Peyer's patch (tissue), 4 donors: ENCODE results near the gene MRPL44. TPM values are rescaled to one million over a fixed set of nuclear protein-coding genes. Genes with fewer than 3 reads are reported as not detected.
"Not testable (repeated sequence)": the region's sequence is repeated elsewhere in the genome, so short reads cannot be mapped to it uniquely, and the experiment has no call there.

ENCODE experiments used
- DNase-seq, 3 donors: peaks; one replicate each; pipeline ENCODE4 v3.0.0-alpha.2; 2017 to 2019
- H3K27ac ChIP-seq, 4 donors: fragments of 200-600 bp; sonication (generic); one replicate each; pipeline ENCODE4 v1.5.1; 2016 to 2019
- H3K27me3 ChIP-seq, 2 donors: fragments of 200-600 bp; sonication (generic); one replicate each; pipeline ENCODE4 v1.5.1; 2019
- H3K36me3 ChIP-seq, 3 donors: fragments of 200-600 bp; sonication (generic); one replicate each; pipeline ENCODE4 v1.5.1; 2016 to 2019
- H3K4me1 ChIP-seq, 4 donors: fragments of 200-600 bp; sonication (generic); one replicate each; pipeline ENCODE4 v1.5.1; 2016 to 2019
- H3K4me3 ChIP-seq, 4 donors: fragments of 200-600 bp; sonication (generic); 1 replicate in 3 of 4; 2 replicates in 1 of 4; pipeline ENCODE4 v1.5.1; 2016 to 2019; ENCODE audit warnings: mild to moderate bottlenecking in 1 of 4
- H3K9me3 ChIP-seq, 4 donors: fragments of 200-600 bp; sonication (generic); one replicate each; pipeline ENCODE4 v1.5.1; 2016 to 2019; ENCODE audit warnings: mild to moderate bottlenecking in 1 of 4
- CTCF ChIP-seq, 6 experiments: fragments of 450-650 bp in 4 of 6; fragments of 200-600 bp in 2 of 6; sonication (generic) in 1 of 6; IDR thresholded peaks; one replicate each; pipeline ENCODE4 v1.5.1; 2017 to 2019; ENCODE audit warnings: antibody characterized with exemption in 6 of 6, mild to moderate bottlenecking in 3 of 6, moderate library complexity in 1 of 6
- POLR2A ChIP-seq, 2 donors: fragments of 450-650 bp; IDR thresholded peaks; one replicate each; pipeline ENCODE4 v1.5.1; 2017; ENCODE audit warnings: antibody characterized with exemption in 2 of 2, mild to moderate bottlenecking in 2 of 2, moderate library complexity in 2 of 2
- total RNA-seq, 4 donors: library from RNA; depleted of rRNA; stranded (reverse); fragments of >200 nt; gene quantifications; one replicate each; pipeline ENCODE4 v1.1.0, GENCODE V29; 2016

The MRPL44 gene
- total RNA-seq, 4 donors from 2014 or later = 17.6 to 36.3 (median 22.2) TPM

GRCh38 chr2:223996391-223996790 is 39.1 kb downstream of the MRPL44 start:
- TF ChIP-seq CTCF (IDR thresholded peaks at IDR 0.05) (no peak), POLR2A (IDR thresholded peaks at IDR 0.05) (no peak)
- H3K27me3 ChIP-seq = no peaks in the 10 kb centered on the region
- H3K27ac ChIP-seq = no peak overlapping the region
- H3K4me3 ChIP-seq = no peak overlapping the region
- H3K36me3 ChIP-seq = no peaks in the 10 kb centered on the region
- no peak for DNase-seq
- peaks cover 0 to 10% (median 0%) of the 10 kb centered on the region in 4 donors for H3K4me1 ChIP-seq
- no peaks in the 10 kb centered on the region for H3K9me3 ChIP-seq

DNA sequence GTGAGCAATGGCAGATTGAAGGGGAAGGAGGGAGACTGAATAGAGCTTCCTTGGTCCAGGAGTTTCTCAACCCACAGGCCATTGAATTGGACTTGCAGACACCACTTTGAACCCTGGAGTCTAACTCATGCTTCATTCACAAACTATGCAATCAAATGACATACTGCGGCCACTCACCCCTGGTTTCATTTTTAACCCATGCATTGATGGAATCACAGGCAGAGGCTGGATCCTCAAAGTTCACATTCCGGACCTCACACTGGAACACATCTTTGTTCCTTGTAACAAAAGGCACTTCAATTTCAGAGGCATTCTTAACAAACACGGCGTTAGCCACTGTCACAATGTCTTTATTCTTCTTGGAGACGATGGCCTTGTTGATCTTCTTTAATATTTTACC is 40.7 kb downstream of the MRPL44 start:
- no peaks in the 10 kb centered on the region for H3K36me3 ChIP-seq
- no peak for DNase-seq
- peaks cover 0 to 10% (median 0%) of the 10 kb centered on the region in 4 donors for H3K4me1 ChIP-seq
- no peak overlapping the region for H3K27ac ChIP-seq
- no peaks in the 10 kb centered on the region for H3K27me3 ChIP-seq
- H3K9me3 ChIP-seq = no peaks in the 10 kb centered on the region
- H3K4me3 ChIP-seq = no peak overlapping the region
- TF ChIP-seq POLR2A (IDR thresholded peaks at IDR 0.05) (no peak), CTCF (IDR thresholded peaks at IDR 0.05) (no peak)

- no peaks in the 10 kb centered on the region for H3K27me3 ChIP-seq
- DNase-seq = no peak
- H3K27ac ChIP-seq = no peak overlapping the region
- H3K4me1 ChIP-seq = peaks cover 0 to 7% (median 0%) of the 10 kb centered on the region in 4 donors
- no peak for TF ChIP-seq CTCF (IDR thresholded peaks at IDR 0.05)
- no peak for TF ChIP-seq POLR2A (IDR thresholded peaks at IDR 0.05)
- no peak overlapping the region for H3K4me3 ChIP-seq
- no peaks in the 10 kb centered on the region for H3K36me3 ChIP-seq
- H3K9me3 ChIP-seq = no peaks in the 10 kb centered on the region
These were observed 41.7 kb downstream of the MRPL44 start for GRCh38 chr2:223998948-223999347.

DNA sequence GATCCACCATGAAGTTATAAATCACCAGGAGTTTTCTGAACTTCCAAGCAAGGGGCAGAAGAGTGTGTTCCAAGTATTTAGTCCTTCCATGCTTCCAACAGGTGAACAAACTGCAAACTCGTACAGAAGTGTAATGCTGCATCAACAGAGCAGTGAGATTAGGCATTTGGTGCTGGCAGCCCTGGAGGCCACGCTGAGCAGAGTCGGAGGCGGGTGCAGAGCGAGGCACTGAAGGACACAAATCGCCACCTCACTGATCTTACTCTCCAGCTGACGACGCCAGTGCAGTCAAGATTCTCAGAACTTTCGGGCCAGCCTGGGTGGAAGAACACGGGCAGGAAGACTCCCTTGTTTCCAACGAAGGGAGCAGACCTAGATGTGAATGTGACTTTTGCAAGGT is 42.6 kb downstream of the MRPL44 start:
- Histone ChIP-seq H3K4me3 (no peak overlapping the region), H3K9me3 (no peaks in the 10 kb centered on the region), H3K27me3 (no peaks in the 10 kb centered on the region), H3K4me1 (no peaks in the 10 kb centered on the region), H3K27ac (no peak overlapping the region), H3K36me3 (no peaks in the 10 kb centered on the region)
- DNase-seq = no peak
- TF ChIP-seq POLR2A (IDR thresholded peaks at IDR 0.05) (no peak), CTCF (IDR thresholded peaks at IDR 0.05) (no peak)

DNA sequence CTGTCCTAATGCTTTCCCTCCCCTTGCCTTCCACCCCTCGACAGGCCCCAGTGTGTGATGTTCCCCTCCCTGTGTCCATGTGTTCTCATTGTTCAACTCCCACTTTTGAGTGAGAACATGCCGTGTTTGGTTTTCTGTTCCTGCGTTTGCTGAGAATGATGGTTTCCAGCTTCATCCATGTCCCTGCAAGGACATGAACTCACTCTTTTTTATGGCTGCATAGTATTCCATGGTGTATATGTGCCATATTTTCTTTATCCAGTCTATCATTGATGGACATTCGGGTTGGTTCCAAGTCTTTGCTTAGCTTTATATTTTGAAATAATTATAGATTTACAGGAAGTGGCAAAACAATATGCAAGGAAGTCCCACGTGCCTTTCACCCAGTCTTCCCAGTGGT is 43.4 kb downstream of the MRPL44 start:
- not testable (repeated sequence) for H3K9me3 ChIP-seq, H3K4me3 ChIP-seq, H3K27me3 ChIP-seq, H3K27ac ChIP-seq, DNase-seq, H3K36me3 ChIP-seq, H3K4me1 ChIP-seq

DNA sequence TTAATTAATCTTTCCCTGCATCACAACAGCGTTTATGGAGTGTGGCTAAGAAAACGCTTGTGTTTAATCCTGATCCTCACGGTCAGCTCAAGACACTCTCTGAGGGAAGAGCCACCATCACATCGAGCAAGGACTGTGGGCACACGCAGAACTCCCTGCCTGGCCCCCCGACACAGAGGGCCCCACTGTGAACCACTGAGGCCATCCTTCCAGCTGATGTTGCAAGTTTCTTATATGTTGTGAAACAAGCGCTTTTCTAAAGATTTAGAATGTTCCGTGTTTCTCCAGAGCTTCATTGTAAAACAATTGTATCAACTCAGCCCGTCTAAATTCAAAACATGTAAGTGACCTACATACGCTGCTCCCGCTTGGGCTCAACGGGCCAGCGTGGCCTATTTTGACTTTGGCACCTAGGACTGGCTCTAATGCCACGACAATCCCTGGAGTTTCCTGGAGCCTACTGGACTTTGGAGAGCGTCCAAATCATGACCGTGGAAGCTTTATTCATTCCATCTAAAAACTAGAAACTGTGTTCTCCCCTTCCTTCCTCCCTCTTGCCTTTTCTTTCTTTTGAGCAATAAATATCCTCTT is 46.9 kb downstream of the MRPL44 start:
- H3K27ac ChIP-seq = no peak overlapping the region
- H3K27me3 ChIP-seq = no peaks in the 10 kb centered on the region
- no peak for DNase-seq
- no peak for TF ChIP-seq CTCF (IDR thresholded peaks at IDR 0.05)
- TF ChIP-seq POLR2A (IDR thresholded peaks at IDR 0.05) = no peak
- H3K36me3 ChIP-seq = no peaks in the 10 kb centered on the region
- no peak overlapping the region for H3K4me3 ChIP-seq
- H3K4me1 ChIP-seq = peaks cover 0 to 10% (median 0%) of the 10 kb centered on the region in 4 donors
- no peaks in the 10 kb centered on the region for H3K9me3 ChIP-seq
